Heart left ventricle (tissue), 13 donors: ENCODE measurements around the gene FMNL3.

Experiments
- POLR2A ChIP-seq, 2 donors: fragments of 450-650 bp; IDR thresholded peaks; one replicate each; pipeline ENCODE4 v1.6.1; 2017; ENCODE audit warnings: antibody characterized with exemption in 2 of 2, mild to moderate bottlenecking in 2 of 2, moderate library complexity in 2 of 2
- TF ChIP-seq, protein P1 (sequence below), 12 donors: fragments of 200-600 bp; sonication (generic) in 4 of 12; IDR thresholded peaks; one replicate each; pipeline versions ENCODE4 v1.5.0 to v1.8.0; 2018 to 2022; ENCODE audit warnings: antibody characterized with exemption in 12 of 12, mild to moderate bottlenecking in 5 of 12
- donor health status: ischemic (EF 13 %, LVEDD 7.1; RV severe dilation, severe dysfunction).
- donor health status: DM: no; HTN: yes; CAD: no.
- donor health status: DM: no; HTN: no; CAD: no.
- donor health status: ischemic (EF 25% LVEDD 6.9; RV normal size, moderate dysfunction).
- donor health status: ischemic (EF 25% LVEDD 5.7; RV mildly dilated, moderate dysfunction).
- donor health status: ischemic (EF 35%, LVEDD 5.7; RV mildly dilated, moderate dysfunction).
- donor health status: nonischemic (EF 11% LVEDD 7.7; RV severe dilation, severe dysfunction).
- donor health status: DM: yes; HTN: yes; CAD: no.
- donor health status: PGD.
- donor health status: ischemic (EF 29% LVEDD 5.4; RV normal size, mild dysfunction).
- donor health status: nonischemic (EF 23%, LVEDD 6.1; RV moderate dilation, normal function).

DNA sequence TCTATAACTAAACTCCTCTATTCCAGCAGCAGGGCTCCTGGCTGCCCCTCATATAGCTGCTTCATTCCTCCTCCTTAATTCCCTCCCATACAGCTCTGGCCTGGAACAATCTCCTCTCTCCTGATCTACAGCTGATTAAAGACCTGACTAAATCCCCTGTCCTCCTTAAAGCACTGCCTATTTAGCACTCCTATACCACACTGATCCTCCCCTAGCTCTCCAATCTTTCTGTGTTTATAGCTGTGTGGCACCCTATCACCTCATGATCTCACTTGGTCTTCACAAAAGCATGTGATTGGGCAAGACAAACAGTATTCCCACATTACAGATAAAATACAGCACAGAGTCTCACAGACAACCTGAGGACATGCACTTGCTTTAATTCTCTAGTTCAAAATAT lies 17.4 kb downstream of the FMNL3 start:
- TF ChIP-seq, protein P1, sequence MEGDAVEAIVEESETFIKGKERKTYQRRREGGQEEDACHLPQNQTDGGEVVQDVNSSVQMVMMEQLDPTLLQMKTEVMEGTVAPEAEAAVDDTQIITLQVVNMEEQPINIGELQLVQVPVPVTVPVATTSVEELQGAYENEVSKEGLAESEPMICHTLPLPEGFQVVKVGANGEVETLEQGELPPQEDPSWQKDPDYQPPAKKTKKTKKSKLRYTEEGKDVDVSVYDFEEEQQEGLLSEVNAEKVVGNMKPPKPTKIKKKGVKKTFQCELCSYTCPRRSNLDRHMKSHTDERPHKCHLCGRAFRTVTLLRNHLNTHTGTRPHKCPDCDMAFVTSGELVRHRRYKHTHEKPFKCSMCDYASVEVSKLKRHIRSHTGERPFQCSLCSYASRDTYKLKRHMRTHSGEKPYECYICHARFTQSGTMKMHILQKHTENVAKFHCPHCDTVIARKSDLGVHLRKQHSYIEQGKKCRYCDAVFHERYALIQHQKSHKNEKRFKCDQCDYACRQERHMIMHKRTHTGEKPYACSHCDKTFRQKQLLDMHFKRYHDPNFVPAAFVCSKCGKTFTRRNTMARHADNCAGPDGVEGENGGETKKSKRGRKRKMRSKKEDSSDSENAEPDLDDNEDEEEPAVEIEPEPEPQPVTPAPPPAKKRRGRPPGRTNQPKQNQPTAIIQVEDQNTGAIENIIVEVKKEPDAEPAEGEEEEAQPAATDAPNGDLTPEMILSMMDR (IDR thresholded peaks at IDR 0.05) = no peak
- TF ChIP-seq POLR2A (IDR thresholded peaks at IDR 0.05) = no peak
